K562 (cell line): ENCODE results near the gene FILIP1L.

Experiments used
- EGR1 ChIP-seq: fragments of 450-650 bp; conservative IDR thresholded peaks from 2 replicates; pipeline ENCODE4 v1.6.1; 2017; ENCODE audit warnings: mild to moderate bottlenecking
- EZH2 ChIP-seq: IDR thresholded peaks from 2 replicates; pipeline ENCODE4 v1.6.1; 2012; ENCODE audit warnings: low read depth, mild to moderate bottlenecking, inconsistent platforms, low read length, borderline replicate concordance
- RNF2 ChIP-seq: sonication (generic); IDR thresholded peaks from 2 replicates; pipeline ENCODE4 v1.6.1; 2016
- SIN3A ChIP-seq, 2 experiments: fragments of 150-350 bp in 1 of 2; IDR thresholded peaks; 2 replicates each; pipeline ENCODE4 v1.6.1; 2011 to 2016; ENCODE audit warnings: borderline replicate concordance in 2 of 2, low read depth in 2 of 2, low read length in 2 of 2, mild to moderate bottlenecking in 2 of 2, moderate library complexity in 2 of 2; ENCODE audit not compliant: control insufficient read depth in 1 of 2
- TF ChIP-seq, protein P1 (sequence below), 3 experiments: IDR thresholded peaks in 2 of 3; conservative IDR thresholded peaks in 1 of 3; 2 replicates each; pipeline ENCODE4 v1.5.1; 2011 to 2012; ENCODE audit warnings: low read length in 3 of 3, mild to moderate bottlenecking in 3 of 3, control low read depth in 2 of 3, improper control_type of control experiment in 1 of 3, inconsistent platforms in 1 of 3, low read depth in 1 of 3, mixed read lengths in 1 of 3, moderate library complexity in 1 of 3; ENCODE audit not compliant: insufficient read depth in 2 of 3
- TF ChIP-seq, protein P2 (sequence below): fragments of 450-650 bp; IDR thresholded peaks from 2 replicates; pipeline ENCODE4 v1.6.1; 2017; ENCODE audit warnings: mild to moderate bottlenecking, moderate library complexity

- TF ChIP-seq RNF2 (no peak), EGR1 (no peak), EZH2 (no peak), SIN3A (IDR thresholded peaks at IDR 0.05; ENCODE audit: borderline replicate concordance in 2 of 2, control insufficient read depth in 1 of 2, low read depth in 2 of 2, low read length in 2 of 2) (no peak)
- TF ChIP-seq, protein P1, sequence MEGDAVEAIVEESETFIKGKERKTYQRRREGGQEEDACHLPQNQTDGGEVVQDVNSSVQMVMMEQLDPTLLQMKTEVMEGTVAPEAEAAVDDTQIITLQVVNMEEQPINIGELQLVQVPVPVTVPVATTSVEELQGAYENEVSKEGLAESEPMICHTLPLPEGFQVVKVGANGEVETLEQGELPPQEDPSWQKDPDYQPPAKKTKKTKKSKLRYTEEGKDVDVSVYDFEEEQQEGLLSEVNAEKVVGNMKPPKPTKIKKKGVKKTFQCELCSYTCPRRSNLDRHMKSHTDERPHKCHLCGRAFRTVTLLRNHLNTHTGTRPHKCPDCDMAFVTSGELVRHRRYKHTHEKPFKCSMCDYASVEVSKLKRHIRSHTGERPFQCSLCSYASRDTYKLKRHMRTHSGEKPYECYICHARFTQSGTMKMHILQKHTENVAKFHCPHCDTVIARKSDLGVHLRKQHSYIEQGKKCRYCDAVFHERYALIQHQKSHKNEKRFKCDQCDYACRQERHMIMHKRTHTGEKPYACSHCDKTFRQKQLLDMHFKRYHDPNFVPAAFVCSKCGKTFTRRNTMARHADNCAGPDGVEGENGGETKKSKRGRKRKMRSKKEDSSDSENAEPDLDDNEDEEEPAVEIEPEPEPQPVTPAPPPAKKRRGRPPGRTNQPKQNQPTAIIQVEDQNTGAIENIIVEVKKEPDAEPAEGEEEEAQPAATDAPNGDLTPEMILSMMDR (IDR thresholded peaks at IDR 0.05 in 2 of 3, conservative IDR thresholded peaks at IDR 0.05 in 1 of 3; ENCODE audit: insufficient read depth in 2 of 3, low read depth in 1 of 3, low read length in 3 of 3) = no peak
- TF ChIP-seq, protein P2, sequence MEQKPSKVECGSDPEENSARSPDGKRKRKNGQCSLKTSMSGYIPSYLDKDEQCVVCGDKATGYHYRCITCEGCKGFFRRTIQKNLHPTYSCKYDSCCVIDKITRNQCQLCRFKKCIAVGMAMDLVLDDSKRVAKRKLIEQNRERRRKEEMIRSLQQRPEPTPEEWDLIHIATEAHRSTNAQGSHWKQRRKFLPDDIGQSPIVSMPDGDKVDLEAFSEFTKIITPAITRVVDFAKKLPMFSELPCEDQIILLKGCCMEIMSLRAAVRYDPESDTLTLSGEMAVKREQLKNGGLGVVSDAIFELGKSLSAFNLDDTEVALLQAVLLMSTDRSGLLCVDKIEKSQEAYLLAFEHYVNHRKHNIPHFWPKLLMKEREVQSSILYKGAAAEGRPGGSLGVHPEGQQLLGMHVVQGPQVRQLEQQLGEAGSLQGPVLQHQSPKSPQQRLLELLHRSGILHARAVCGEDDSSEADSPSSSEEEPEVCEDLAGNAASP = no peak
These were observed 41.3 kb upstream of the FILIP1L start for GRCh38 chr3:100155590-100155989.
